ENCODE measurements around the gene SIX1.

DNA sequence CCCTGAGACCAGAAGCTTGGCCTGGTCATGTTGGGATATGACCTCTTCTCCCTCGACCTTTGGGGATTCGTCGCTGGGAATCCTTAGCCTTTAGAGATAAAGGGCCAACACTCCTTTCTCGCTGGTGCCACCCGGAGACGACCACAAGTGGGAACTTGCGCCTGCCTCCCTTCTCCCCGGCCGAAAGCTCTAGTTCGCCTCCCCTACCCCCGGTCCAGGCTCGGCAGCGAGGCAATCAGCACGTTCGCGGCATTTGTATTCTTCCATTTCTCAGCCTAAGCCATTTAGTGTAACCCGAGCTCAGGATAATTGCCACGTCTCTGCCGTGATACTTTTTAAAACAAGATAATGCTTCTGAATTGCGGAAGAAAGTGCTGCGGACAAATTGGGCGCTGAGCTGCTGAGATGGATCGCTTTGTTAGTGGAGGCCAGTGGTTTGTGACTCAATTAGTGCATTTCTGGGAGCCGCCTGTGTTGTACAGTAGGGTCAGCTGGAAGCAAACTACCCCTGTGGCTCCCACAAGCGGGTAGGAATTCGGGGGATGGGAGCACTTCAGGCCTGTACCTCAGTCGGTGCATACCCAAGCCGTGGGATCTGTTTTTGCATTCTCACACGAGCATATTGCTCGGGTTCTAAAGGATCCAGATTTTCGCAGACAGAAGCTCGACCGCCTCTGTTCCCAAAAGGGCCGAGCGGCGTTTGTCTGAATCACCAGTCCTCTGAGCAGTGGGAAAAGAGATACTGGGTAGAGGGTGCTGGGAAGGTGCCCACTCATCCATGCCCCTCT lies 6.8 kb upstream of the SIX1 start:
- TF ChIP-seq POLR2AphosphoS5 (IDR thresholded peaks at IDR 0.05; ENCODE audit: low read depth, low read length), result no peak
- no peak for TF ChIP-seq TAF1 (IDR thresholded peaks at IDR 0.05; ENCODE audit: borderline replicate concordance, low read depth, low read length)

Data from GM12892 (cell line).